ENCODE results near the gene RRP15. TPM values are rescaled to one million over a fixed set of nuclear protein-coding genes. Genes with fewer than 3 reads are reported as not detected.

Gene RRP15
- total and polyA plus RNA-seq, 2 of the 8 experiments (the other 6 are each of a cell fraction or from before 2014, with no cell fraction given): 3.7 to 52.8 TPM

- H2AK5ac ChIP-seq (ENCODE audit: low read depth, low read length): no peak overlapping the region
- no peak overlapping the region for H2AFZ ChIP-seq (ENCODE audit: low read length)
- H4K8ac ChIP-seq (ENCODE audit: extremely low read depth, insufficient read depth, low read length): no peak overlapping the region
- no peak overlapping the region for H3K4ac ChIP-seq (replicated peaks; ENCODE audit: insufficient read length, low read depth, low read length)
- H2BK12ac ChIP-seq (ENCODE audit: low read depth, low read length): no peak overlapping the region
- no peak overlapping the region for H3K14ac ChIP-seq (ENCODE audit: insufficient read length)
- no peaks in the 10 kb centered on the region for H3K23me2 ChIP-seq (ENCODE audit: low read depth, low read length)
- no peak overlapping the region for H3K4me2 ChIP-seq (ENCODE audit: insufficient read depth in 1 of 2, low read depth in 2 of 2, low read length in 2 of 2)
- no peak overlapping the region for H3K56ac ChIP-seq (replicated peaks; ENCODE audit: insufficient read length, low read depth, low read length)
- no peaks in the 10 kb centered on the region for H3K79me2 ChIP-seq (ENCODE audit: control insufficient read depth in 1 of 2, insufficient read depth in 2 of 2, low read length in 2 of 2)
- no peak overlapping the region for H3K18ac ChIP-seq (ENCODE audit: extremely low read depth, low read length)
- H3K36me3 ChIP-seq (ENCODE audit: control insufficient read depth in 2 of 4, insufficient read depth in 4 of 4, low read length in 3 of 4): no peaks in the 10 kb centered on the region
- H3K27me3 ChIP-seq (replicated peaks in 1 of 4; ENCODE audit: control insufficient read depth in 3 of 4, extremely low read depth in 1 of 4, insufficient read depth in 3 of 4, low read length in 3 of 4): no peaks in the 10 kb centered on the region
- no peak overlapping the region for H2BK120ac ChIP-seq (replicated peaks; ENCODE audit: low read depth, low read length)
- H3K9ac ChIP-seq (replicated peaks in 1 of 4; ENCODE audit: extremely low read depth in 1 of 4, low read depth in 3 of 4, low read length in 3 of 4): no peak overlapping the region
- DNase-seq (ENCODE audit: low read depth in 1 of 2, low spot score in 2 of 2) (no peak), FAIRE-seq (no peak)
- no peak overlapping the region for H3K27ac ChIP-seq (ENCODE audit: low read depth, low read length)
- CTCF ChIA-PET (ENCODE audit: partially characterized antibody): interaction anchor here (0.7 to 1.7 kb wide), 7 partner anchors 10 to 471 kb away, joined by 3 to 4 read pairs (median 3); partner anchors contain the start of gene RRP15
- no peak overlapping the region for H2BK5ac ChIP-seq (ENCODE audit: low read depth, low read length)
- 95% methylated on average over 2 of the region's 2 CpGs; no CpG with 5 or more reads in 1 of the 2 experiments for WGBS, 2 experiments (ENCODE audit: extremely low coverage in 1 of 2, insufficient coverage in 1 of 2, insufficient read length in 1 of 2, insufficient replicate concordance in 2 of 2, low coverage in 1 of 2, low lambda C conversion rate in 2 of 2, missing lambda C conversion rate in 1 of 2)
- no peak overlapping the region for H4K5ac ChIP-seq (ENCODE audit: insufficient read length, low read depth, low read length)
- no peaks in the 10 kb centered on the region for H4K20me1 ChIP-seq (replicated peaks in 1 of 2; ENCODE audit: control insufficient read depth in 1 of 2, insufficient read depth in 2 of 2, low read length in 2 of 2)
- H3K23ac ChIP-seq (ENCODE audit: insufficient read length): no peak overlapping the region
- no peak overlapping the region for H4K91ac ChIP-seq (replicated peaks; ENCODE audit: insufficient read length, low read length)
- H3K79me1 ChIP-seq (ENCODE audit: low read depth, low read length): no peaks in the 10 kb centered on the region
- H2BK20ac ChIP-seq (ENCODE audit: low read length): no peak overlapping the region
- no peak overlapping the region for H2BK15ac ChIP-seq (ENCODE audit: low read length)
- no peak overlapping the region for H3K4me3 ChIP-seq (ENCODE audit: extremely low read depth in 1 of 4, insufficient read depth in 2 of 4, low read depth in 3 of 4, low read length in 4 of 4)
- TF ChIP-seq RBBP5 (IDR thresholded peaks at IDR 0.05; ENCODE audit: borderline replicate concordance, low read depth, low read length) (no peak), RXRA (IDR thresholded peaks at IDR 0.05; ENCODE audit: insufficient read depth, low read depth, low read length) (no peak), SIRT6 (IDR thresholded peaks at IDR 0.05; ENCODE audit: low read length) (no peak), CHD2 (IDR thresholded peaks at IDR 0.05; ENCODE audit: low read length) (no peak), BRCA1 (IDR thresholded peaks at IDR 0.05; ENCODE audit: low read depth, low read length) (no peak), ATF2 (IDR thresholded peaks at IDR 0.05; ENCODE audit: low read length) (no peak), TAF1 (IDR thresholded peaks at IDR 0.05; ENCODE audit: low read depth, low read length) (no peak), POLR2AphosphoS5 (IDR thresholded peaks at IDR 0.05; ENCODE audit: low read depth, low read length) (no peak), POLR2A (IDR thresholded peaks at IDR 0.05; ENCODE audit: control extremely low read depth in 1 of 2, low read depth in 2 of 2, low read length in 2 of 2) (no peak), CBX8 (IDR thresholded peaks at IDR 0.05; ENCODE audit: borderline replicate concordance, low read depth, low read length) (no peak)
- TF ChIP-seq, protein P1, sequence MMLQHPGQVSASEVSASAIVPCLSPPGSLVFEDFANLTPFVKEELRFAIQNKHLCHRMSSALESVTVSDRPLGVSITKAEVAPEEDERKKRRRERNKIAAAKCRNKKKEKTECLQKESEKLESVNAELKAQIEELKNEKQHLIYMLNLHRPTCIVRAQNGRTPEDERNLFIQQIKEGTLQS (IDR thresholded peaks at IDR 0.05; ENCODE audit: insufficient read depth, low read depth, low read length): no peak
- POLR2A ChIA-PET (ENCODE audit: partially characterized antibody): no interaction called here
- H3K9me3 ChIP-seq (ENCODE audit: insufficient read depth in 2 of 2, low read depth in 1 of 2, low read length in 1 of 2): no peaks in the 10 kb centered on the region
- peaks cover 0 to 5% (median 2%) of the 10 kb centered on the region in 4 experiments; a peak in 2 of 7 replicates for H3K4me1 ChIP-seq (replicated peaks in 1 of 4; ENCODE audit: control insufficient read depth in 3 of 4, insufficient read depth in 4 of 4, low read length in 3 of 4)
Measured at GRCh38 chr1:218257971-218258370, 27.1 kb upstream of the RRP15 start.

All from H1 (cell line).